ENCODE measurements around the gene EID2B. TPM values are rescaled to one million over a fixed set of nuclear protein-coding genes. Genes with fewer than 3 reads are reported as not detected.

The EID2B gene
- total and polyA plus RNA-seq, 9 of the 15 experiments (the other 6 are each of a cell fraction or from before 2014, with no cell fraction given): 2.8 to 8.8 (median 4.8) TPM

GRCh38 chr19:39532233-39533002, at the start of gene EID2B (continued):
- TF ChIP-seq ZBTB17 (CRISPR knock-in tag; IDR thresholded peaks at IDR 0.05): 0 out of 2 replicates have a peak, but pooled peaks have one; percentile 28
- TF ChIP-seq ZNF511 (CRISPR knock-in tag; IDR thresholded peaks at IDR 0.05): peak; percentile 66; the same call in 1 of the 2 replicates
- no peak for TF ChIP-seq CBX3 (IDR thresholded peaks at IDR 0.05; ENCODE audit: borderline replicate concordance in 1 of 2, low read length in 2 of 2)
- TF ChIP-seq ZNF584 (CRISPR knock-in tag; IDR thresholded peaks at IDR 0.05; ENCODE audit: low read depth): no peak
- no peak for TF ChIP-seq ZNF589 (CRISPR knock-in tag; IDR thresholded peaks at IDR 0.05; ENCODE audit: low read depth)
- peak; percentile 65; the same call in 1 of the 2 replicates for TF ChIP-seq PML (IDR thresholded peaks at IDR 0.05; ENCODE audit: low read length)
- TF ChIP-seq ZSCAN29 (IDR thresholded peaks at IDR 0.05): no peak
- TF ChIP-seq EGR1 (conservative IDR thresholded peaks at IDR 0.05): no peak
- TF ChIP-seq ZBTB40 (IDR thresholded peaks at IDR 0.05): 0 out of 2 replicates have a peak, but pooled peaks have one; percentile 16
- no peak for TF ChIP-seq ZBTB40 (CRISPR knock-in tag; IDR thresholded peaks at IDR 0.05)
- no peak for TF ChIP-seq POLR3G (IDR thresholded peaks at IDR 0.05; ENCODE audit: extremely low read depth, insufficient read length, insufficient replicate concordance)
- no peak for TF ChIP-seq DLX4 (CRISPR knock-in tag; IDR thresholded peaks at IDR 0.05)
- no peak for TF ChIP-seq NELFE (IDR thresholded peaks at IDR 0.05; ENCODE audit: insufficient read depth, insufficient read length)
- peak; percentile 96 to 99 (median 99) for TF ChIP-seq CTCF (IDR thresholded peaks at IDR 0.05 in 2 of 3, conservative IDR thresholded peaks at IDR 0.05 in 1 of 3; ENCODE audit: insufficient read depth in 2 of 3, low read depth in 1 of 3, low read length in 3 of 3)
- TF ChIP-seq TAL1 (IDR thresholded peaks at IDR 0.05): no peak
- peak; percentile 71; the same call in 1 of the 2 replicates for TF ChIP-seq L3MBTL2 (IDR thresholded peaks at IDR 0.05)
